ENCODE results near the gene SUPV3L1.

- TF ChIP-seq RXRA (IDR thresholded peaks at IDR 0.05) (no peak), CTCF (IDR thresholded peaks at IDR 0.05; ENCODE audit: low read depth, low read length, missing input control) (no peak), RAD21 (IDR thresholded peaks at IDR 0.05) (no peak), ATF3 (IDR thresholded peaks at IDR 0.05) (no peak), GABPA (IDR thresholded peaks at IDR 0.05 in 1 of 2, conservative IDR thresholded peaks at IDR 0.05 in 1 of 2) (no peak), MAX (IDR thresholded peaks at IDR 0.05) (no peak), FOXA1 (IDR thresholded peaks at IDR 0.05) (no peak), SP1 (IDR thresholded peaks at IDR 0.05) (no peak), TAF1 (conservative IDR thresholded peaks at IDR 0.05) (no peak), HNF4G (IDR thresholded peaks at IDR 0.05) (no peak)
Measured at GRCh38 chr10:69151984-69152383, 28.1 kb upstream of the SUPV3L1 start.
